ENCODE data around the gene EXOC3. TPM values are rescaled to one million over a fixed set of nuclear protein-coding genes. Genes with fewer than 3 reads are reported as not detected.

Gene EXOC3
- total RNA-seq, 2 experiments from 2014 or later = 31.0 to 58.2 TPM

- intact Hi-C loops (cut with micrococcal nuclease; ENCODE audit: unreplicated experiment) = no loop called here
- Histone ChIP-seq H4K20me1 (ENCODE audit: insufficient read depth, low read length) (no peaks in the 10 kb centered on the region), H3K4me1 (ENCODE audit: insufficient read depth, low read length, poor library complexity, severe bottlenecking) (no peaks in the 10 kb centered on the region), H3K36me3 (ENCODE audit: insufficient read depth, low read length) (no peaks in the 10 kb centered on the region), H3K9me2 (ENCODE audit: insufficient read depth, low read length) (no peaks in the 10 kb centered on the region), H3K4me3 (ENCODE audit: low read depth, low read length, poor library complexity, severe bottlenecking) (no peak overlapping the region), H3K9me3 (ENCODE audit: low read length) (no peaks in the 10 kb centered on the region), H2AFZ (ENCODE audit: low read length) (no peak overlapping the region), H3K27ac (ENCODE audit: low read depth, low read length, poor library complexity, severe bottlenecking) (no peak overlapping the region), H3K4me2 (ENCODE audit: low read length) (no peak overlapping the region), H3K79me2 (ENCODE audit: insufficient read depth, low read depth, low read length) (no peaks in the 10 kb centered on the region)
- CTCF ChIA-PET (ENCODE audit: unreplicated experiment) = interaction anchor here (0.5 kb wide), 1 partner anchor 8 kb away, joined by 5 read pairs; no protein-coding TSS in a partner anchor
- TF ChIP-seq CTCF (conservative IDR thresholded peaks at IDR 0.05; ENCODE audit: low read length) = no peak
- TF ChIP-seq EZH2phosphoT487 (IDR thresholded peaks at IDR 0.05; ENCODE audit: borderline replicate concordance, low read depth, low read length) = no peak
- no TSS peak for BruUV-seq (replicated peaks)
- no peak for DNase-seq (ENCODE audit: low spot score)
- POLR2A ChIA-PET = interaction anchor here (0.6 kb wide), 1 partner anchor 205 kb away, joined by 6 read pairs; no protein-coding TSS in a partner anchor
Observed at GRCh38 chr5:406041-406440, 36.9 kb upstream of the EXOC3 start.

- no peaks in the 10 kb centered on the region for H3K9me3 ChIP-seq (ENCODE audit: low read length)
- no peaks in the 10 kb centered on the region for H3K9me2 ChIP-seq (ENCODE audit: insufficient read depth, low read length)
- no peak overlapping the region for H2AFZ ChIP-seq (ENCODE audit: low read length)
- H4K20me1 ChIP-seq (ENCODE audit: insufficient read depth, low read length) = no peaks in the 10 kb centered on the region
- no peak overlapping the region for H3K27ac ChIP-seq (ENCODE audit: low read depth, low read length, poor library complexity, severe bottlenecking)
- no peak overlapping the region for H3K4me3 ChIP-seq (ENCODE audit: low read depth, low read length, poor library complexity, severe bottlenecking)
- intact Hi-C loops (cut with micrococcal nuclease; ENCODE audit: unreplicated experiment) = no loop called here
- no peaks in the 10 kb centered on the region for H3K36me3 ChIP-seq (ENCODE audit: insufficient read depth, low read length)
- no TSS peak for BruUV-seq (replicated peaks)
- ChIA-PET CTCF (ENCODE audit: unreplicated experiment) (interaction anchor here (1.0 kb wide), 1 partner anchor 41 kb away, joined by 3 read pairs; no protein-coding TSS in a partner anchor), POLR2A (no interaction called here)
- DNase-seq (ENCODE audit: low spot score) = no peak
- H3K79me2 ChIP-seq (ENCODE audit: insufficient read depth, low read depth, low read length) = no peaks in the 10 kb centered on the region
- no peaks in the 10 kb centered on the region for H3K4me1 ChIP-seq (ENCODE audit: insufficient read depth, low read length, poor library complexity, severe bottlenecking)
- no peak overlapping the region for H3K4me2 ChIP-seq (ENCODE audit: low read length)
- TF ChIP-seq EZH2phosphoT487 (IDR thresholded peaks at IDR 0.05; ENCODE audit: borderline replicate concordance, low read depth, low read length) (no peak), CTCF (conservative IDR thresholded peaks at IDR 0.05; ENCODE audit: low read length) (no peak)
Observed at GRCh38 chr5:407051-407450, 35.9 kb upstream of the EXOC3 start.

- no peak for DNase-seq (ENCODE audit: low spot score)
- TF ChIP-seq EZH2phosphoT487 (IDR thresholded peaks at IDR 0.05; ENCODE audit: borderline replicate concordance, low read depth, low read length) (no peak), CTCF (conservative IDR thresholded peaks at IDR 0.05; ENCODE audit: low read length) (no peak)
- H2AFZ ChIP-seq (ENCODE audit: low read length) = no peak overlapping the region
- no peak overlapping the region for H3K4me3 ChIP-seq (ENCODE audit: low read depth, low read length, poor library complexity, severe bottlenecking)
- no TSS peak for BruUV-seq (replicated peaks)
- H4K20me1 ChIP-seq (ENCODE audit: insufficient read depth, low read length) = no peaks in the 10 kb centered on the region
- H3K4me1 ChIP-seq (ENCODE audit: insufficient read depth, low read length, poor library complexity, severe bottlenecking) = no peaks in the 10 kb centered on the region
- H3K9me3 ChIP-seq (ENCODE audit: low read length) = no peaks in the 10 kb centered on the region
- no peaks in the 10 kb centered on the region for H3K36me3 ChIP-seq (ENCODE audit: insufficient read depth, low read length)
- H3K4me2 ChIP-seq (ENCODE audit: low read length) = no peak overlapping the region
- POLR2A ChIA-PET = no interaction called here
- H3K9me2 ChIP-seq (ENCODE audit: insufficient read depth, low read length) = no peaks in the 10 kb centered on the region
- intact Hi-C loops (cut with micrococcal nuclease; ENCODE audit: unreplicated experiment) = no loop called here
- H3K27ac ChIP-seq (ENCODE audit: low read depth, low read length, poor library complexity, severe bottlenecking) = no peak overlapping the region
- no peaks in the 10 kb centered on the region for H3K79me2 ChIP-seq (ENCODE audit: insufficient read depth, low read depth, low read length)
- CTCF ChIA-PET (ENCODE audit: unreplicated experiment) = no interaction called here
Observed at GRCh38 chr5:407801-408268, 35.1 kb upstream of the EXOC3 start.

All from OCI-LY7 (cell line).